Measurements from ENCODE around the gene RASSF3. TPM values are rescaled to one million over a fixed set of nuclear protein-coding genes. Genes with fewer than 3 reads are reported as not detected.

Gene RASSF3
- polyA plus RNA-seq, 1 donor from 2014 or later = 3.4 TPM

- peaks cover 7 to 8% (median 7%) of the 10 kb centered on the region in 3 donors for H3K4me1 Mint-ChIP-seq
- H3K4me3 Mint-ChIP-seq = no peak overlapping the region
- no peaks in the 10 kb centered on the region for H3K9me3 Mint-ChIP-seq
- H3K27me3 Mint-ChIP-seq = no peaks in the 10 kb centered on the region
- H3K27ac Mint-ChIP-seq = peak overlapping the region in 1 of 3 donors; percentile 9
- peaks cover 18% of the 10 kb centered on the region for H3K36me3 Mint-ChIP-seq
Measured at GRCh38 chr12:64716371-64716770, 106.1 kb downstream of the RASSF3 start.

GRCh38 chr12:64716839-64717455, 106.7 kb downstream of the RASSF3 start:
- no peak overlapping the region for H3K27ac Mint-ChIP-seq
- no peak overlapping the region for H3K4me3 Mint-ChIP-seq
- peaks cover 17% of the 10 kb centered on the region for H3K36me3 Mint-ChIP-seq
- H3K27me3 Mint-ChIP-seq = no peaks in the 10 kb centered on the region
- H3K4me1 Mint-ChIP-seq = peaks cover 7 to 8% (median 7%) of the 10 kb centered on the region in 3 donors
- no peaks in the 10 kb centered on the region for H3K9me3 Mint-ChIP-seq

- peaks cover 7 to 8% (median 7%) of the 10 kb centered on the region in 3 donors for H3K4me1 Mint-ChIP-seq
- H3K36me3 Mint-ChIP-seq = peaks cover 20% of the 10 kb centered on the region
- no peak overlapping the region for H3K27ac Mint-ChIP-seq
- no peaks in the 10 kb centered on the region for H3K9me3 Mint-ChIP-seq
- H3K4me3 Mint-ChIP-seq = no peak overlapping the region
- no peaks in the 10 kb centered on the region for H3K27me3 Mint-ChIP-seq
Measured at GRCh38 chr12:64718649-64719048, 108.4 kb downstream of the RASSF3 start.

- H3K4me3 Mint-ChIP-seq = no peak overlapping the region
- H3K27me3 Mint-ChIP-seq = no peaks in the 10 kb centered on the region
- H3K27ac Mint-ChIP-seq = no peak overlapping the region
- H3K9me3 Mint-ChIP-seq = no peaks in the 10 kb centered on the region
- H3K4me1 Mint-ChIP-seq = peaks cover 0 to 4% (median 1%) of the 10 kb centered on the region in 3 donors
- H3K36me3 Mint-ChIP-seq = peaks cover 18% of the 10 kb centered on the region
Measured at GRCh38 chr12:64720884-64721283, 110.6 kb downstream of the RASSF3 start.

- peaks cover 16% of the 10 kb centered on the region for H3K36me3 Mint-ChIP-seq
- H3K4me3 Mint-ChIP-seq = no peak overlapping the region
- peaks cover 0 to 4% (median 1%) of the 10 kb centered on the region in 3 donors for H3K4me1 Mint-ChIP-seq
- H3K27ac Mint-ChIP-seq = no peak overlapping the region
- H3K9me3 Mint-ChIP-seq = no peaks in the 10 kb centered on the region
- H3K27me3 Mint-ChIP-seq = no peaks in the 10 kb centered on the region
Measured at GRCh38 chr12:64722835-64723234, 112.5 kb downstream of the RASSF3 start.

- Mint-ChIP-seq H3K27ac (no peak overlapping the region), H3K4me1 (peaks cover 0 to 4% (median 1%) of the 10 kb centered on the region in 3 donors), H3K27me3 (no peaks in the 10 kb centered on the region), H3K36me3 (peaks cover 16% of the 10 kb centered on the region), H3K9me3 (no peaks in the 10 kb centered on the region), H3K4me3 (peak overlapping the region in 1 of 4 donors; percentile 18)
Measured at GRCh38 chr12:64723630-64724029, 113.3 kb downstream of the RASSF3 start.

- peaks cover 16% of the 10 kb centered on the region for H3K36me3 Mint-ChIP-seq
- H3K27me3 Mint-ChIP-seq = no peaks in the 10 kb centered on the region
- peaks cover 0 to 1% (median under 1%) of the 10 kb centered on the region in 3 donors for H3K4me1 Mint-ChIP-seq
- H3K4me3 Mint-ChIP-seq = no peak overlapping the region
- H3K27ac Mint-ChIP-seq = no peak overlapping the region
- H3K9me3 Mint-ChIP-seq = no peaks in the 10 kb centered on the region
Measured at GRCh38 chr12:64724201-64724745, 114.0 kb downstream of the RASSF3 start.

GRCh38 chr12:64729909-64730587, 119.8 kb downstream of the RASSF3 start:
- H3K4me3 Mint-ChIP-seq = peak overlapping the region in 1 of 4 donors; percentile 70
- H3K9me3 Mint-ChIP-seq = no peaks in the 10 kb centered on the region
- H3K27me3 Mint-ChIP-seq = no peaks in the 10 kb centered on the region
- peaks cover 10 to 13% (median 11%) of the 10 kb centered on the region in 3 donors for H3K4me1 Mint-ChIP-seq
- peak overlapping the region; percentile 47 to 88 (median 60) for H3K27ac Mint-ChIP-seq
- H3K36me3 Mint-ChIP-seq = peaks cover 9% of the 10 kb centered on the region

GRCh38 chr12:64730588-64730969, 120.3 kb downstream of the RASSF3 start:
- Mint-ChIP-seq H3K36me3 (peaks cover 9% of the 10 kb centered on the region), H3K27me3 (no peaks in the 10 kb centered on the region), H3K4me3 (peak overlapping the region in 2 of 4 donors; percentile 23 to 70), H3K9me3 (no peaks in the 10 kb centered on the region), H3K4me1 (peaks cover 10 to 13% (median 11%) of the 10 kb centered on the region in 3 donors), H3K27ac (peak overlapping the region in 2 of 3 donors; percentile 47 to 60)

- Mint-ChIP-seq H3K4me3 (no peak overlapping the region), H3K27me3 (no peaks in the 10 kb centered on the region), H3K4me1 (peaks cover 10 to 13% (median 11%) of the 10 kb centered on the region in 3 donors), H3K27ac (peak overlapping the region in 1 of 3 donors; percentile 31), H3K36me3 (peaks cover 9% of the 10 kb centered on the region), H3K9me3 (no peaks in the 10 kb centered on the region)
Measured at GRCh38 chr12:64731683-64732082, 121.4 kb downstream of the RASSF3 start.

- no peak overlapping the region for H3K27ac Mint-ChIP-seq
- H3K4me1 Mint-ChIP-seq = peaks cover 11 to 17% (median 16%) of the 10 kb centered on the region in 3 donors
- peaks cover 7% of the 10 kb centered on the region for H3K36me3 Mint-ChIP-seq
- no peaks in the 10 kb centered on the region for H3K9me3 Mint-ChIP-seq
- no peaks in the 10 kb centered on the region for H3K27me3 Mint-ChIP-seq
- H3K4me3 Mint-ChIP-seq = no peak overlapping the region
Measured at GRCh38 chr12:64733857-64734256, 123.6 kb downstream of the RASSF3 start.

GRCh38 chr12:64735442-64735841, 125.1 kb downstream of the RASSF3 start:
- Mint-ChIP-seq H3K27me3 (no peaks in the 10 kb centered on the region), H3K9me3 (no peaks in the 10 kb centered on the region), H3K4me3 (no peak overlapping the region), H3K4me1 (peaks cover 4 to 12% (median 9%) of the 10 kb centered on the region in 3 donors), H3K36me3 (peaks cover 9% of the 10 kb centered on the region), H3K27ac (no peak overlapping the region)

- H3K27me3 Mint-ChIP-seq = no peaks in the 10 kb centered on the region
- no peak overlapping the region for H3K4me3 Mint-ChIP-seq
- no peaks in the 10 kb centered on the region for H3K9me3 Mint-ChIP-seq
- H3K4me1 Mint-ChIP-seq = peaks cover 0 to 6% (median 5%) of the 10 kb centered on the region in 3 donors
- peaks cover 12% of the 10 kb centered on the region for H3K36me3 Mint-ChIP-seq
- peak overlapping the region in 1 of 3 donors; percentile 50 for H3K27ac Mint-ChIP-seq
Measured at GRCh38 chr12:64736771-64737170, 126.5 kb downstream of the RASSF3 start.

- H3K4me3 Mint-ChIP-seq = no peak overlapping the region
- peaks cover 0 to 6% (median 5%) of the 10 kb centered on the region in 3 donors for H3K4me1 Mint-ChIP-seq
- H3K27me3 Mint-ChIP-seq = no peaks in the 10 kb centered on the region
- H3K27ac Mint-ChIP-seq = peak overlapping the region in 2 of 3 donors; percentile 50 to 54
- H3K36me3 Mint-ChIP-seq = peaks cover 12% of the 10 kb centered on the region
- H3K9me3 Mint-ChIP-seq = no peaks in the 10 kb centered on the region
Measured at GRCh38 chr12:64737539-64737938, 127.2 kb downstream of the RASSF3 start.

GRCh38 chr12:64739778-64740177, 129.5 kb downstream of the RASSF3 start:
- Mint-ChIP-seq H3K4me1 (peaks cover 0 to 8% (median 6%) of the 10 kb centered on the region in 3 donors), H3K9me3 (no peaks in the 10 kb centered on the region), H3K36me3 (peaks cover 12% of the 10 kb centered on the region), H3K27ac (no peak overlapping the region), H3K4me3 (no peak overlapping the region), H3K27me3 (no peaks in the 10 kb centered on the region)

Data from IgD-negative memory B cell (primary cell).